LNCAP (cell line): ENCODE results near the gene ZNF438.

Experiments
- TF ChIP-seq, protein P1 (sequence below): fragments of 450-650 bp; IDR thresholded peaks from 2 replicates; pipeline ENCODE4 v1.5.1; 2017; ENCODE audit warnings: mild to moderate bottlenecking

Gene ZNF438

DNA sequence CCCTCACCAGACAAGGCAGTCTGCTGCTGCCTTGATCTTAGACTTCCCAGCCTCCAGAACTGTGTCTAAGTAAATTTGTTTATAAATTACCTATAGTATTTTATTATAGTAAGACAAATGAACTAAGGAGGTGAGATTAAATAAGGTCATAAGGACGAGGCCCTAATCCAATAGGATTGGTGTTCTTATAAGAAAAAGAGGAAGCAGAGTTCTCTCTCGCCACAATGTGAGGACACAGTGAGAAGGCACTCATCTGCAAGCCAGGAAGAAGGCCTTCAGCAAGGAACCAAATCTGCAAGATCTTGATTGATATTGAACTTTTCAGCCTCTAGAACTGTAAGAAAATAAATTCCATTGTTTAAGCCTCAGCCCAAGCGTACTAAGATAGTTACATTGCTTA lies 6.1 kb upstream of the ZNF438 start:
- TF ChIP-seq, protein P1, sequence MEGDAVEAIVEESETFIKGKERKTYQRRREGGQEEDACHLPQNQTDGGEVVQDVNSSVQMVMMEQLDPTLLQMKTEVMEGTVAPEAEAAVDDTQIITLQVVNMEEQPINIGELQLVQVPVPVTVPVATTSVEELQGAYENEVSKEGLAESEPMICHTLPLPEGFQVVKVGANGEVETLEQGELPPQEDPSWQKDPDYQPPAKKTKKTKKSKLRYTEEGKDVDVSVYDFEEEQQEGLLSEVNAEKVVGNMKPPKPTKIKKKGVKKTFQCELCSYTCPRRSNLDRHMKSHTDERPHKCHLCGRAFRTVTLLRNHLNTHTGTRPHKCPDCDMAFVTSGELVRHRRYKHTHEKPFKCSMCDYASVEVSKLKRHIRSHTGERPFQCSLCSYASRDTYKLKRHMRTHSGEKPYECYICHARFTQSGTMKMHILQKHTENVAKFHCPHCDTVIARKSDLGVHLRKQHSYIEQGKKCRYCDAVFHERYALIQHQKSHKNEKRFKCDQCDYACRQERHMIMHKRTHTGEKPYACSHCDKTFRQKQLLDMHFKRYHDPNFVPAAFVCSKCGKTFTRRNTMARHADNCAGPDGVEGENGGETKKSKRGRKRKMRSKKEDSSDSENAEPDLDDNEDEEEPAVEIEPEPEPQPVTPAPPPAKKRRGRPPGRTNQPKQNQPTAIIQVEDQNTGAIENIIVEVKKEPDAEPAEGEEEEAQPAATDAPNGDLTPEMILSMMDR, result no peak

DNA sequence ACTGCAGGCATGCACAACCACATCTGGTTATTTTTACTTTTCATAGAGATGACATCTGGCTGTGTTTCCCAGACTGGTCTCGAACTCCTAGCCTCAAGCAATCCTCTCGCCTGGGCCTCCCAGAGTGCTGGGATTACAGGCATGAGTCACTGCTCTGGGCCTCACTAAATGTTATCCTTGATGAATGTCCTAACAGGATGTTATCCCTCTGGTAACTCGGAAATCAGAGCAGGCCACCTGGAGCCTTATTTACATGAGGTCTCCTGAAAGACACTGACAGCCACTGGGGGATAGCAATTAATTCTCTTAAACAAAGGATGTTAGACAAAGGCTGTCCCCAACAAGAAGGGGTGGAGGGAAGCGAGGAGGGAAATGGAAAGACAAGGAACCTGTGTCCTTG lies 4.5 kb upstream of the ZNF438 start:
- TF ChIP-seq, protein P1, result no peak

DNA sequence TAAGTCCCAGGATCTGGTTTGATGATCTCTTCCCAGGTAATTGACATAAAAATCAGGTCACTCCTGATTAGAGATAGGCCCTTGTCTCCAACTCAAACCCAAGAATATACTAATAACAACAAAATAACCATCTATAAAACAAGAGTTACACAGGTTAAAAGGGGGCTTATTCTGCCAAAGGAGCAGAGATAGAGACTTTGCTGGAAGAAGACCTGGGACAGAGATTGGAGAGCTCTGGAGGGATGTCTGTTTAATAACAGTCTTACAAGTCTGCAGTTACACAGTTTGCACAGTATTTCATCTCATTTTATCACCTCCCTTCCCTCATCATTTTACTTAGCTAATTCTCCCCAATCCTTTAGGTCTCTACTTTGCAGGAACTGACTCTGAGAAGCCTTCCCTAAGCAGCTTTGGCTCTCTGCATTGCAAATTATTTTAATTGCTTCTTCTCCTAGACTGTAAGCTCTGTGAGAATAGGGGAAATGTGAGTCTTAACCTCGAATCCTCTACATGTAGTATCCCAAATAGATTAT lies 3.7 kb upstream of the ZNF438 start:
- TF ChIP-seq, protein P1, result no peak

DNA sequence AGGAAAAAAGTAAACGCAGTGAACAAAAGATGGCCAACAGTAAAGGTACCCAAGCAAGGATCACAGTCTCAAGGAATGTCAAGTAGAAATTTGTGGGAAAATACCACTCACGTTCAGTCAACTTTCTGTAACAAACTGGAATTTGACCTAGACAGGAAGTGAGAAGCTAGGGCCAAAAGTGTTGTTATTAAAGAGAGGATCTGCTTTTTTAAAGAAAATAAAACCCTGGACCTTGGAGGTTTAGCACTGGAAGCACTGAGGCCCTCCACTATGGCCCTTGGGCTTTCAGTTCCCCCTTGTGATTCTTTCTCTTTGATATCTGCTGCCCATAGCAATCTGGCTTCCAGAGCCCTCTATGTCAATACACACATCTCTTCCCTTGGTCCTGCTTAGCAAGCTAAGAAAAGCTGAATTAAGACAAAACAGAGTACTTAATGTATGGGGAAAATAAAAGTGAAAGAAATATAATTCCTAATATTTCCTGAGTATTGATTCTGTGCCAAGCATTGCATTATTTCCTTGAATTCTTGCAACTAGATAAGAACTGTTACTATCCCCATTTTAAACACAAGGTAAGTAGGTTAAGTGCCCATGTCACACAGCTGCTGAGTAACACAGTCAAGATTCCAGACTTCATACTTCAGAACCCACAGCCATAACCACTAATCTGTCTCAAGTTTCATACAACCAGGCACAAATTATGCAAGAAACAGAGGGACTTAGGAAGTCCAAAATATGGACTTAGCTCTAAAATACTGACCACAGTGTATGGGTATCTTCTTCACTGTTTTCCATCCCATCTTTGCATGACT lies 2.6 kb upstream of the ZNF438 start:
- TF ChIP-seq, protein P1, result no peak

DNA sequence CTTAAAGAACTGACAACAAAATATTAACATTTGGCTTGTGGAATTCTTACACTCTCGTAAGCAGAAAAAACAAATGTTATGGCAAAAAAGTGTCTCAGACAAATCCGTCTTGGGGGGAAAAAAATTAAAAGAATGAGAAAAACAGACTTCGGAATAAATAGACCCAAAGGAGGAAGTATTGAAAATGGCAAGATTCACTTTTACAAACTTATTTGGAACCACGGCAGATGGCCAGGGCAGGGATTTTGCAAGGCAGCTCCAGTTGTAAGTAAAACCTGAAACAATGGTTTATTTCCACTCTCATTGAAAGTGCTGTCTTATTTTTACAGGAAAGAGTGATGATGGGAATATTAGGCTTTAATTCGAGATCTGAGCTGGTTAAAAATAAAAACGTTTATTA lies 1.5 kb upstream of the ZNF438 start:
- TF ChIP-seq, protein P1, result no peak

DNA sequence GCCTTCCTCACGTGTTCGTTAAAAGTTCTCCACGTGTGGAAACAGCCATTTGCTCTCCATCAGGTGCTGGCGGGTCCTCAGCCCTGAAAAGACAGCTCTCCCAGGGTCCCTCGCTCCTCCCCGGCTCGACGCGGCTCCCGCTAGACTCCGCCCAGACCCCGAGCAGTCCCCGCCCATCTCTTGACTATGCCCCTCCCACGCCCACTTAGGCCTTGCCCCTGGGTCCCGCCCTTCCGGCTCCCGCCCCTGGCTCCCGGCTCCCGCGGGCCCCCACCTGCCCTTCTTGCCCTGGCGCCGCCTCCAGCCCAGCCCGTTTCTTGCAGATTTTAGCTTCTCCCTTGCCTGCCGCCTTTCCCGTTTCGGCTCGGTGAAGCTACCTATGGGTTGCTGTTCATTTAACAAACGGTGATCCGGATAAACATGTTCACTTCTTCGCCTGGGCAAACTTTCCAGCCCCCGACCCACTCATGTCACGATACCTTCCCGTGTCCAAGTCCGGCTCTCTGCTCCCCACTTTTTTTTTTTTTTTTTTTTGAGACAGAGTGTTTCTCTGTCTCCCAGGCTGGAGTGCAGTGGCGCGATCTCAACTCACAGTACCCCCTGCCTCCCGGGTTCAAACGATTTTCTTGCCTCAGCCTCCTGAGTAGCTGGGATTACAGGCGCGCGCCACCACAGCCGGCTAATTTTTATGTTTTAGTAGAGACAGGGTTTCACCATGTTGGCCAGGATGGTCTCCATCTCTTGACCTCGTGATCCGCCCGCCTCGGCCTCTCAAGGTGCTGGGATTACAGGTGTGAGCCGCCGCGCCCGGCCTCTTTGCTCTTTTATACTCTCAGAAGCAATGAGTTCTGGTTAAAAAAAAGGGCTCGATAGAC lies 830 bp upstream of the ZNF438 start:
- TF ChIP-seq, protein P1, result no peak

DNA sequence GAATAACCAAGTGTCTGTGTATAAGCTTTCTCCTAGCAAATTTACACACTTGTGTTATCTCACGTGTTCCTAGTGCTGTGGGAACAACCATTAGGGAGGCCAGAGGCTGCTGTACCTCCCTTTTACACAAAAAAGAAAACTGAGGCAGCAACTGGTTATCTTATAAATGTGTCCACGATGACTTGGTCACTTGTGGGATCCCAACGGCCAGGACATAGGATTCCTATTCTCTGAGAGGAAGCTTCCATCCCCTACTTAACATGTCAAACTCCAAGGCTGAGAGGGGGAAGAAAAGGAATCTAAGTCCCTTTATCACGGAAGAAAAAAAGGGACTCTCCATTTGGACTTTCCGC lies 484 bp downstream of the ZNF438 start:
- TF ChIP-seq, protein P1, result no peak
